ENCODE results near the gene CCSER1. TPM values are rescaled to one million over a fixed set of nuclear protein-coding genes. Genes with fewer than 3 reads are reported as not detected.

CCSER1 gene
- total and polyA plus RNA-seq, 4 donors, result 0.18 to 2.3 (median 1.2) TPM

GRCh38 chr4:90128961-90129495 lies 1.8 kb downstream of the CCSER1 start:
- H3K27me3 ChIP-seq (ENCODE audit: control insufficient read depth in 4 of 4, insufficient read depth in 4 of 4, low read length in 3 of 4), result peaks cover 0 to 5% (median 1%) of the 10 kb centered on the region in 4 donors
- 42% methylated on average over 4 of the region's 4 CpGs for WGBS
- no peak for DNase-seq (ENCODE audit: low spot score)
- no peak overlapping the region for H3K4me3 ChIP-seq (ENCODE audit: low read depth in 1 of 3, low read length in 3 of 3)
- H3K9me3 ChIP-seq (ENCODE audit: control insufficient read depth in 4 of 4, low read length in 3 of 4), result no peaks in the 10 kb centered on the region
- H3K36me3 ChIP-seq (ENCODE audit: control insufficient read depth in 4 of 4, insufficient read depth in 3 of 4, low read depth in 1 of 4, low read length in 3 of 4), result no peaks in the 10 kb centered on the region
- H3K27ac ChIP-seq (ENCODE audit: low read depth in 1 of 2, low read length in 2 of 2), result no peak overlapping the region
- H3K4me1 ChIP-seq (ENCODE audit: control insufficient read depth in 4 of 4, insufficient read depth in 4 of 4, low read length in 3 of 4), result peaks cover 7 to 19% (median 11%) of the 10 kb centered on the region in 4 donors
- H3K9ac ChIP-seq (ENCODE audit: low read depth in 1 of 2, low read length in 2 of 2), result no peak overlapping the region
- TF ChIP-seq FOXA2 (IDR thresholded peaks at IDR 0.05) (no peak), RXRA (IDR thresholded peaks at IDR 0.05) (no peak), HNF4G (IDR thresholded peaks at IDR 0.05) (no peak), CTCF (IDR thresholded peaks at IDR 0.05; ENCODE audit: low read depth, low read length, missing input control) (no peak), TAF1 (conservative IDR thresholded peaks at IDR 0.05) (no peak)
- TF ChIP-seq, protein P1, sequence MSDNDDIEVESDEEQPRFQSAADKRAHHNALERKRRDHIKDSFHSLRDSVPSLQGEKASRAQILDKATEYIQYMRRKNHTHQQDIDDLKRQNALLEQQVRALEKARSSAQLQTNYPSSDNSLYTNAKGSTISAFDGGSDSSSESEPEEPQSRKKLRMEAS (IDR thresholded peaks at IDR 0.05), result no peak
- TF ChIP-seq, protein P2, sequence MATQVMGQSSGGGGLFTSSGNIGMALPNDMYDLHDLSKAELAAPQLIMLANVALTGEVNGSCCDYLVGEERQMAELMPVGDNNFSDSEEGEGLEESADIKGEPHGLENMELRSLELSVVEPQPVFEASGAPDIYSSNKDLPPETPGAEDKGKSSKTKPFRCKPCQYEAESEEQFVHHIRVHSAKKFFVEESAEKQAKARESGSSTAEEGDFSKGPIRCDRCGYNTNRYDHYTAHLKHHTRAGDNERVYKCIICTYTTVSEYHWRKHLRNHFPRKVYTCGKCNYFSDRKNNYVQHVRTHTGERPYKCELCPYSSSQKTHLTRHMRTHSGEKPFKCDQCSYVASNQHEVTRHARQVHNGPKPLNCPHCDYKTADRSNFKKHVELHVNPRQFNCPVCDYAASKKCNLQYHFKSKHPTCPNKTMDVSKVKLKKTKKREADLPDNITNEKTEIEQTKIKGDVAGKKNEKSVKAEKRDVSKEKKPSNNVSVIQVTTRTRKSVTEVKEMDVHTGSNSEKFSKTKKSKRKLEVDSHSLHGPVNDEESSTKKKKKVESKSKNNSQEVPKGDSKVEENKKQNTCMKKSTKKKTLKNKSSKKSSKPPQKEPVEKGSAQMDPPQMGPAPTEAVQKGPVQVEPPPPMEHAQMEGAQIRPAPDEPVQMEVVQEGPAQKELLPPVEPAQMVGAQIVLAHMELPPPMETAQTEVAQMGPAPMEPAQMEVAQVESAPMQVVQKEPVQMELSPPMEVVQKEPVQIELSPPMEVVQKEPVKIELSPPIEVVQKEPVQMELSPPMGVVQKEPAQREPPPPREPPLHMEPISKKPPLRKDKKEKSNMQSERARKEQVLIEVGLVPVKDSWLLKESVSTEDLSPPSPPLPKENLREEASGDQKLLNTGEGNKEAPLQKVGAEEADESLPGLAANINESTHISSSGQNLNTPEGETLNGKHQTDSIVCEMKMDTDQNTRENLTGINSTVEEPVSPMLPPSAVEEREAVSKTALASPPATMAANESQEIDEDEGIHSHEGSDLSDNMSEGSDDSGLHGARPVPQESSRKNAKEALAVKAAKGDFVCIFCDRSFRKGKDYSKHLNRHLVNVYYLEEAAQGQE (IDR thresholded peaks at IDR 0.05), result no peak
- TF ChIP-seq, protein P3, sequence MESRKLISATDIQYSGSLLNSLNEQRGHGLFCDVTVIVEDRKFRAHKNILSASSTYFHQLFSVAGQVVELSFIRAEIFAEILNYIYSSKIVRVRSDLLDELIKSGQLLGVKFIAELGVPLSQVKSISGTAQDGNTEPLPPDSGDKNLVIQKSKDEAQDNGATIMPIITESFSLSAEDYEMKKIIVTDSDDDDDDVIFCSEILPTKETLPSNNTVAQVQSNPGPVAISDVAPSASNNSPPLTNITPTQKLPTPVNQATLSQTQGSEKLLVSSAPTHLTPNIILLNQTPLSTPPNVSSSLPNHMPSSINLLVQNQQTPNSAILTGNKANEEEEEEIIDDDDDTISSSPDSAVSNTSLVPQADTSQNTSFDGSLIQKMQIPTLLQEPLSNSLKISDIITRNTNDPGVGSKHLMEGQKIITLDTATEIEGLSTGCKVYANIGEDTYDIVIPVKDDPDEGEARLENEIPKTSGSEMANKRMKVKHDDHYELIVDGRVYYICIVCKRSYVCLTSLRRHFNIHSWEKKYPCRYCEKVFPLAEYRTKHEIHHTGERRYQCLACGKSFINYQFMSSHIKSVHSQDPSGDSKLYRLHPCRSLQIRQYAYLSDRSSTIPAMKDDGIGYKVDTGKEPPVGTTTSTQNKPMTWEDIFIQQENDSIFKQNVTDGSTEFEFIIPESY (IDR thresholded peaks at IDR 0.05), result no peak

- H3K27ac ChIP-seq (ENCODE audit: low read depth in 1 of 2, low read length in 2 of 2), result no peak overlapping the region
- no peak overlapping the region for H3K9ac ChIP-seq (ENCODE audit: low read depth in 1 of 2, low read length in 2 of 2)
- 78% methylated on average over 5 of the region's 5 CpGs for WGBS
- no peak for TF ChIP-seq FOXA2 (IDR thresholded peaks at IDR 0.05)
- no peak for TF ChIP-seq RXRA (IDR thresholded peaks at IDR 0.05)
- TF ChIP-seq SP1 (IDR thresholded peaks at IDR 0.05), result no peak
- TF ChIP-seq HNF4A (conservative IDR thresholded peaks at IDR 0.05), result no peak
- TF ChIP-seq FOXA1 (IDR thresholded peaks at IDR 0.05), result no peak
- TF ChIP-seq, protein P2 (IDR thresholded peaks at IDR 0.05), result no peak
- no peak for TF ChIP-seq JUND (IDR thresholded peaks at IDR 0.05)
- TF ChIP-seq CTCF (IDR thresholded peaks at IDR 0.05; ENCODE audit: low read depth, low read length, missing input control), result no peak
- H3K27me3 ChIP-seq (ENCODE audit: control insufficient read depth in 4 of 4, insufficient read depth in 4 of 4, low read length in 3 of 4), result peaks cover 0 to 5% (median 1%) of the 10 kb centered on the region in 4 donors
- peaks cover 7 to 19% (median 11%) of the 10 kb centered on the region in 4 donors for H3K4me1 ChIP-seq (ENCODE audit: control insufficient read depth in 4 of 4, insufficient read depth in 4 of 4, low read length in 3 of 4)
- no peak for DNase-seq (ENCODE audit: low spot score)
- H3K36me3 ChIP-seq (ENCODE audit: control insufficient read depth in 4 of 4, insufficient read depth in 3 of 4, low read depth in 1 of 4, low read length in 3 of 4), result no peaks in the 10 kb centered on the region
- no peaks in the 10 kb centered on the region for H3K9me3 ChIP-seq (ENCODE audit: control insufficient read depth in 4 of 4, low read length in 3 of 4)
- H3K4me3 ChIP-seq (ENCODE audit: low read depth in 1 of 3, low read length in 3 of 3), result no peak overlapping the region
Observed at GRCh38 chr4:90130076-90130475, 2.9 kb downstream of the CCSER1 start.

Data from liver (tissue), 9 donors.